Activated CD4-positive, alpha-beta T cell treated with anti-CD3 and anti-CD28 coated beads for 4 hours (primary cell): ENCODE measurements around the gene CIB2.

Experiments used
- DNase-seq, 2 donors: peaks; one replicate each; pipeline ENCODE4 v3.0.0-alpha.2; 2020

Gene CIB2

GRCh38 chr15:78082743-78083110 is 48.5 kb downstream of the CIB2 start:
- DNase-seq = no peak

- DNase-seq = no peak
Measured at GRCh38 chr15:78082106-78082742, 49.0 kb downstream of the CIB2 start.

DNA sequence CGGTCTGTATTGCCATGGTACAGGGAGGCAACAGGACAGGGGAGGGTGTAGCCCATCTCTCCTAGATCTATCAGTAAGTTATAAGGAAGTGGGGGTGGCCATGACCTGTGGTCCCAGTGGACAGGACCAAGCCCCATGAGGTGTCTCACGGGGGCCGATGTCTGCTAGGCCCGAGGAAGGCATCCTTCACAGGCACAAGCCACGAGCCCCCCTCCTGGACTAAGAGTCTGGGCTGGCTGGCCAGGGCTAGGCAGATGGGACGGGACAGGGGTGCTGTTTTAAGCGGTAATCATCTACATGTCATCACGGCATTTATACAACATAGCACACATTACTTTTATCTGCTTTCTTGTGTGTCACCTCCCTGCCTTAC is 51.2 kb downstream of the CIB2 start:
- no peak for DNase-seq

GRCh38 chr15:78079298-78080087 is 51.8 kb downstream of the CIB2 start:
- DNase-seq = no peak

DNA sequence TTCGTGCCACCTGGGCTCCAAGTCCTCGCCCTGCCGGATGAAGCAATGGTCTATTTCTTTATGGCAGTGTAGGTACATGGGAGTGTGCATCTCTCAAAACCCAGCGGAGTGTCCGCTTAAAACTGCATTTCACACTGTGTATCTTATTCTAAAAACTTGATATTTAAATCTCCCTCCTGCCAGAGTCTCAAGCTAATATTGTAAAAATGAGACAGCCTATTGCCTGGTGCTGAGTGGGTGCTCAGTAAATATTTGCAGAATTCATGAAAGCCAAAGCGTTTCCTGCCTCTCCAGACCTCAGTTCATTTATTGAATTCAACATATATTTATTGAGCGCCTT is 53.4 kb downstream of the CIB2 start:
- no peak for DNase-seq

- peak; percentile 70 to 71 for DNase-seq
Measured at GRCh38 chr15:78077053-78077870, 54.0 kb downstream of the CIB2 start, which contains the start of gene TBC1D2B. Gene TBC1D2B (minus strand): TSS chr15:78077711. CDS start chr15:78077652, 59 bp downstream.

DNA sequence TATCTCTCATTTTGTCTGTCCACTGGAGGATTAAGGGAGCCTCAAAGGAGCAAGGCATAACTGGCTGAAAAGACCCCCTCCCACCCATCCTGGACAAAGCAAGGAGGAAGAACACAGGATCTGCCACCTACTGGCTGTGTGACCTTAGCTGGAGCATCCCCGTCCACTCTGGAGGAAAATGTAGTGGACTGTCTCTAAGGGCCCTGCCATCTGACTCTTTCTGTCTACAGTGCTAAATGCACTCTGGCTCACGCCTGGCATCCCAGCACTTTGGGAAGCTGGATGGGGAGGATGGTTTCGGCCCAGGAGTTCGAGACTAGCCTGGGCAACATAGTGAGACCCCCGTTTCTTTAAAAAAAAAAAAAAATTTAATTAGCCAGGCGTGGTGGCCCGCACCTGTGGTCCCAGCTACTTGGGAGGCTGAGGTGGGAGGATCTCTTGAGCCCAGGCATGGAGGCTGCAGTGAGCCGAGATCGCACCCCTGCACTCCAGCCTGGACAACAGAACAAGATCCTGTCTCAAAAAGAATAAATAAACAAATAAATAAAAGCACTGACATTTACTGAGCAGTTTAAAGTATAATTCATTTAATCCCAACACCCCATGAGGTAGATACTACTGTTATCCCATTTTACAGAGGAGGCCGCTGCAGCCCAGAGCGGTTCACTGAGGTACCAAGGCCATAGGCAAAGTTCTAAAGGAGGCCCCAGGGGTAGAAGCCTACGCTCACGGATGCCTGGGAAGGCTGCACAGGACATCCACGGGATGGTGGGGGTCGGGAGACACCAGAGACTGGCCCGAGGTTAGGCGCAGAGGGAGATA is 54.8 kb downstream of the CIB2 start:
- DNase-seq = peak in 1 of 2 donors; percentile 28

GRCh38 chr15:78075490-78076230 is 55.6 kb downstream of the CIB2 start:
- DNase-seq = no peak

DNA sequence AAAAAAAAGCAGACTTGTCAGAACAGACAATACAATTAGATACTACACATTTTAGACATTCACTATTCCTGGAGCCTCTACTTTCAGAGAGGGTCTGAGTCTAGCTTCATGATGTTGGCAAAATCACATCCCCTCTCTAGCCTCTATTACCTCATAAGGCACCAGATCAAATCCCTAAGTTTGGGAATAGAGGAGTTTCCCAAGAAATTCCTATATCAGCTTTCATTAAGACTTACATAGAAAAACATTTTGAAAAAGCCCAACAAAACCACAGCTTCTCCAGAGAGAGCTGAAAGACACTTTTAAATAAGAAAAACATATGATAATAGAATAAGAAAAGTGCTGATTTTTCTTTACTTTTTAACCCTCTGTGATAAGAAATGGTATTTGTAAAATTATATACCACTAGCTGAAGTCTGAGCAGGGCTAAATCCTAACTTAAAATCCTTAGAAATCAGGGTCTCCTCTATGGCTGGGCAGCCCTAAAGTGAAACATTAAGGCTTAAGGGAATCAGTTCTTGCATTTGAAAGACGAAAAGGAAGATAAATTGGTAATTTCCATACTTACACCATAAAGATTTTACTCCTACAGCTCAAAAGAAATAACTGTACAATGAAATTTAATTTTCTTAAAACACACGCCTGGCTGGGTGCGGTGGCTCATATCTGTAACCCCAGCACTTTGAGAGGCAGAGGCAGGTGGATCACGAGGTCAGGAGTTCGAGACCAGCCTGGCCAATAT is 58.0 kb downstream of the CIB2 start:
- DNase-seq = no peak

DNA sequence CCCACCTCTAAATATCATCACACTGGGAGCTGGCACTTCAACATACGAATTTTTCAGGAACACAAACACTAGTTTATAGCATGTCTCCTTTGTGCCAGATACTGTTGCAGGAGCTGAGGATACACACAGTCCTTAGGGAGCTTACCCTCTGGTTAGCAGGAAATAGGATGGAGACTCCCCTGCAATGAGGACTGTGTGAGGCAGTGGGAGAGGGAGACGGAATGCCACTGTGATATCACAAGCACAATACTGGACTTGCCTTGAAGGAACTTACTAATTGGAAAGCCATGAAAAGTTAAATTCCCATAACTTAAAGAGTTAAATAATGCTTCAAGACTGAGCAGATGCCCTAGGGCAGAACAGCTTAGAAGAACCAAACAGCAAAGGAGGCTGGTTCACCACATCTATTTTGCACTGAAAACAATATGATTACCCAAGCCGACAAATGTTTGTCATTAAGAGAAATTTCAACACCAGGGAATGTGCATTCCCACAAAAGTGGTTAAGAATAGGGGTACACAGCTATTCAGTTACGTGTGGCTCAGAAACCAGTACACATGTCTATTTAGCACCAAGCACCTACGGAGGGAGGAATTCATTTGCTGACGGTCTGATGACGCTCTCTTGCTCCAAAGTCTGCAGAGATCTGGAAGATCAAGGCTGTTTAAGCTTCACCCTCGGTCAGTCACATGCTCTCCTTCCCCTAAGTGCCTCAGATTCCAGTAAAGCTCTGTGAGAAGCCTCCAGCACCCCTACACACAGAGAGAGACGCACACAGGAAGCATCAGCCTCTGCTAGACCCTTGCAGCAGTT is 59.0 kb downstream of the CIB2 start:
- peak; percentile 45 to 51 for DNase-seq

GRCh38 chr15:78071383-78071782 is 59.9 kb downstream of the CIB2 start:
- DNase-seq = no peak

DNA sequence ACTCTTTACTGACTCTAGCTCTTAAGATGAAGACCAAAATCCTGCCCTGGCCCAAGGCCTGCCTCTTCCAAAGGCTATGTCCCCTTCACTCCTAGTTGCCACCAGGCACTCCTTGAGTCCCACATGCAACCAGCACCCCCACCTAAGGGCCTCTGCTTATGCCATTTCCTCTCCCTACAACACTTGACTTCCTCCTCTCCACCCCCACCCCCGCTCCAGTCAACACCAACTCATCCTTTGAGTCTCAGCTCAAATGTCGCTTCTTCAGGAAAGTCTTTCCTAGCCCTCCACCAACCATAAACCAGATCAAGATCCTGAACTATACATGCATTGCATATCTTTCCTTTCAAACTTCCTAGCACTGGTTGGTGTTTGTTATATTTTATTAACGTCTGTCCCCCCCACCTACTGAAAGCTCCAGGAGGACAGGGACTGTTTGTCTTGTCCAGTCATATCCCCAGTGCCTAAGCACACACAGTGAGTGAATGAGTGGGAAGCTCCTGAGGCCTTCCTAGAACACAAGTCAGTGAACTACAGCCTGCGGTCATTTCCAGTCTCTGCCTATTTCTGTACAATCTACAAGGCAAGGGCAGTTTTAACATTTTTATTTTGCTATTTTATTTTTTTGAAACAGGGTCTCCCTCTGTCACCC is 61.1 kb downstream of the CIB2 start:
- peak; percentile 56 to 60 for DNase-seq

DNA sequence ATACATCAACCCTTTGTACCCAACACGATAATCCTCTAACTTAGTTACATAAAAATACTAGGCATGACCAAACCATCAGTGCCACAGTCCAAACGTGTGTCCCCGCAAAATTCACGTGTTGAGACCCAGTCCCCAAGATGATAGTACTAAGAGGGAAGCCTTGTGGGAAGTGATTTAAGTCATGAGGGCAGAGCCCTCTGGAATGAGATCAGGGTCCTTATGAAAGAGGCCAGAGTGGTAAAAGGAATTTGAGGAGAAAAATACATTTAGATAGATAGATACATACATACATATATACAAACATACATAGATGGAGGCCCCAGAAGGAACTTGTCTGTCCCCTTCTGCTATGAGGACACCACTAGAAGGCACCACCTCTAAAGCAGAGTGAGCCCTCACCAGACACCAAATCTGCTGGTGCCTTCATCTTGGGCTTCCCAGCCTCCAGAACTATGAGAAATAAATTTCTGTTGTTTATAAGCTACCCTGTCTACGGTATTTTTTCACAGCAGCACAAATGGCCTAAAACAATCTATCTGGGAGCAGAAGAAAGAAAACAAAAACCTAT is 61.7 kb downstream of the CIB2 start:
- no peak for DNase-seq

DNA sequence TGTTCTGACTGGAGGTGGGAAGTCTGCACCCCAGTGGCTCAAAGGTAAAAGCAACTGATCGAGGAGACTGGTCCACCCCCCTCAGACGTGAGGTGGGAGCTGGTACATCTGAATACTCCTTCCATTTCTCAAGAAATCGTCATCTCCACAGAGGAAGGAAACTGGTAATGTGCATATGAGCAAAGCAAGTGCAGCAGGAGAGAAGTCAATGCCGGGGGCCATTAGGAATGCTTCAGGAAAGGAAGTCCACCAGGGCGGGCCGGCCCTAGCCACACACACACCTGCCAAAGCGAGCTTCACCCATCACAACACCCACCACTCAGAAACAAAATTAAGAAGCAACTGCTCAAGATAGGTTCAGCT is 62.2 kb downstream of the CIB2 start:
- DNase-seq = peak in 1 of 2 donors; percentile 35

GRCh38 chr15:78067328-78068228 is 63.7 kb downstream of the CIB2 start:
- no peak for DNase-seq

GRCh38 chr15:78065973-78066946 is 65.0 kb downstream of the CIB2 start:
- no peak for DNase-seq

DNA sequence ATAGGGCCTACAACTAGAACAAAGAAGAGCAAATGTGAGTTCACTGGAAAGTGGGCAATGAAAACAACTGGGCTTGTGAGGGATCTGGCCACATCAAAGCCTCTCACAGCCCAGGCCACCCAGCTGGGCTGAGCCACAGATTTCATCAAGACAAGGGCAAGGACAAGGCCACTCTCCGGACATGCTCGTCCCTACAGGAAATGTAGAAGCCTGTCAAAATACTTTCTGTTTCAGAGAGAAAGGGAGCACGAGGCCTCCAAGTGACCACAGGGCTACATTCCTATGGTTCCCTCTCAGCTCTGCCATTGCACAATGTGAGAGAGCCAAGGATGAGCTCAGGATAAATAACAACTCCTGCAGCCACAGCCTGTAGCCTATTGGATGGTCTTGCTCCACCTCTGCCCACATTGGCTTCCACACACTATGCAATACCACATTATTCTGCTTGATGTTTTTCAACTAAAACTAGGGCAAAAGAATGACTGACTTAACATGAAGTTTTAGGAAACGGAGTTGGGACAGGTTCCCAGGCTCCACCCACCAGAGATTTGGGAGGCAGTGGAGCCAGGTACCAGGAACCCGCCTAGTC is 65.9 kb downstream of the CIB2 start:
- DNase-seq = no peak
